Endothelial cell of umbilical vein (primary cell): ENCODE data around the gene PRKG1. TPM values are rescaled to one million over a fixed set of nuclear protein-coding genes. Genes with fewer than 3 reads are reported as not detected.

ENCODE experiments used
- BruUV-seq: library from RNA; stranded (reverse); fragments of 400-500 nt; replicated peaks from 2 replicates; lab custom pipeline; 2021; lab: Mats Ljungman, UMichigan
- CTCF ChIA-PET: fragments of 300-600, 350-600 bp; sonication (Branson Sonifier 250); formaldehyde crosslinking; loops from one replicate; lab custom pipeline; 2021; ENCODE audit warnings: antibody characterized with exemption, inconsistent platforms; lab: Charles Lee
- POLR2A ChIA-PET: fragments of 300-600, 350-600 bp; sonication (Branson Sonifier 250); formaldehyde crosslinking; loops from one replicate; lab custom pipeline; 2021; ENCODE audit warnings: antibody characterized with exemption, inconsistent platforms; lab: Charles Lee
- DNase-seq: peaks from one replicate; pipeline ENCODE4 v3.0.0-alpha.2; 2011; ENCODE audit warnings: low read depth, low spot score
- FAIRE-seq: peaks from 2 replicates; lab custom pipeline; 2011; peaks lifted over from hg19 to GRCh38; lab: Jason Lieb, UNC
- H2AFZ ChIP-seq: 2 replicates; pipeline ENCODE4 v1.6.0; 2012; ENCODE audit warnings: low read depth, low read length, control low read depth, inconsistent platforms
- H3K27ac ChIP-seq: 2 replicates; pipeline ENCODE4 v1.5.1; 2011; ENCODE audit warnings: low read depth, mild to moderate bottlenecking, control low read depth, low read length, moderate library complexity; ENCODE audit not compliant: insufficient read depth
- H3K27me3 ChIP-seq, 2 experiments: 2 replicates each; pipeline versions ENCODE4 v1.6.0 to v1.6.1; 2011; ENCODE audit warnings: low read length in 2 of 2, mixed read lengths in 1 of 2; ENCODE audit not compliant: control insufficient read depth in 2 of 2, insufficient read depth in 2 of 2
- H3K36me3 ChIP-seq, 2 experiments: 2 replicates in 1 of 2; 3 replicates in 1 of 2; pipeline ENCODE4 v1.5.1; 2011; ENCODE audit warnings: low read length in 2 of 2, mild to moderate bottlenecking in 1 of 2, moderate library complexity in 1 of 2; ENCODE audit not compliant: control insufficient read depth in 2 of 2, insufficient read depth in 2 of 2; ENCODE audit errors: extremely low read depth in 1 of 2
- H3K4me1 ChIP-seq: 3 replicates; pipeline ENCODE4 v1.5.1; 2011; ENCODE audit warnings: mild to moderate bottlenecking, low read length; ENCODE audit not compliant: control insufficient read depth, insufficient read depth; ENCODE audit errors: extremely low read depth
- H3K4me2 ChIP-seq: 2 replicates; pipeline ENCODE4 v1.6.1; 2011; ENCODE audit warnings: low read length, control low read depth, mixed read lengths; ENCODE audit not compliant: insufficient read depth
- H3K4me3 ChIP-seq, 3 experiments: fragments of 200-600 bp in 1 of 3; sonication (generic), shearing (Covaris generic) in 1 of 3; replicated peaks in 1 of 3; 2 replicates each; pipeline ENCODE4 v1.5.1; 2011 to 2016; ENCODE audit warnings: control low read depth in 3 of 3, low read length in 3 of 3, mild to moderate bottlenecking in 2 of 3, inconsistent platforms in 1 of 3, low read depth in 1 of 3, moderate library complexity in 1 of 3; ENCODE audit not compliant: insufficient read depth in 1 of 3
- H3K79me2 ChIP-seq: 2 replicates; pipeline ENCODE4 v1.6.0; 2012; ENCODE audit warnings: low read length, inconsistent platforms; ENCODE audit not compliant: control insufficient read depth, insufficient read depth
- H3K9ac ChIP-seq: replicated peaks from 2 replicates; pipeline ENCODE3; 2011; ENCODE audit warnings: low read length, control low read depth; ENCODE audit not compliant: insufficient read depth; ENCODE audit errors: extremely low read depth
- H3K9me1 ChIP-seq: replicated peaks from 3 replicates; pipeline ENCODE4 v1.6.0; 2011; ENCODE audit warnings: mild to moderate bottlenecking, low read length; ENCODE audit not compliant: control insufficient read depth, insufficient read depth; ENCODE audit errors: extremely low read depth
- H3K9me3 ChIP-seq: replicated peaks from 2 replicates; pipeline ENCODE4 v1.5.1; 2012; ENCODE audit warnings: low read length, inconsistent platforms; ENCODE audit not compliant: control insufficient read depth, insufficient read depth
- H4K20me1 ChIP-seq: replicated peaks from 2 replicates; pipeline ENCODE3; 2011; ENCODE audit warnings: mild to moderate bottlenecking, low read length; ENCODE audit not compliant: control insufficient read depth, insufficient read depth; ENCODE audit errors: extremely low read depth
- EZH2 ChIP-seq: IDR thresholded peaks from 2 replicates; pipeline ENCODE4 v1.6.1; 2012; ENCODE audit warnings: borderline replicate concordance, low read depth, mild to moderate bottlenecking, moderate library complexity, low read length, inconsistent platforms; ENCODE audit not compliant: severe bottlenecking
- FOS ChIP-seq: IDR thresholded peaks from 2 replicates; pipeline ENCODE4 v1.6.1; 2011; ENCODE audit warnings: mild to moderate bottlenecking, low read length, moderate library complexity, borderline replicate concordance; ENCODE audit not compliant: insufficient read depth
- GATA2 ChIP-seq: IDR thresholded peaks from 2 replicates; pipeline ENCODE4 v1.7.0; 2011; ENCODE audit warnings: low read depth, mild to moderate bottlenecking, moderate library complexity, mixed read lengths, low read length; ENCODE audit not compliant: insufficient read length, insufficient read depth
- JUN ChIP-seq: IDR thresholded peaks from 2 replicates; pipeline ENCODE4 v1.6.1; 2011; ENCODE audit warnings: borderline replicate concordance, low read depth; ENCODE audit not compliant: insufficient read length, insufficient read depth
- MYC ChIP-seq: IDR thresholded peaks from one replicate; pipeline ENCODE4 v1.6.1; 2011; ENCODE audit warnings: mild to moderate bottlenecking, low read depth, low read length
- POLR2A ChIP-seq: IDR thresholded peaks from 2 replicates; pipeline ENCODE4 v1.6.1; 2012; ENCODE audit warnings: low read depth, mild to moderate bottlenecking, control low read depth, low read length
- POLR2AphosphoS5 ChIP-seq: IDR thresholded peaks from 2 replicates; pipeline ENCODE4 v1.6.1; 2012; ENCODE audit warnings: low read depth, mild to moderate bottlenecking, control low read depth, low read length, moderate library complexity; ENCODE audit not compliant: insufficient read depth
- dilution Hi-C: fragments of 300-500 bp; cut with MboI; formaldehyde crosslinking; loops from one replicate; pipeline ENCODE4 v1.15.0; 2019; ENCODE audit warnings: low sequenced_read_pairs; ENCODE audit not compliant: extremely low pct_ligation_motif_present
- intact Hi-C: fragments of 100-400 bp; cut with micrococcal nuclease; formaldehyde crosslinking; loops from one replicate; pipeline ENCODE4 v1.10.0; 2022
- polyA plus RNA-seq, 4 experiments: library from polyadenylated mRNA; depleted of rRNA in 3 of 4; stranded (reverse) in 3 of 4; unstranded in 1 of 4; fragments of >200 nt; gene quantifications; 2 replicates each; pipeline versions ENCODE4 v1.2.1 to v1.2.3, GENCODE V29; 2011 to 2012; ENCODE audit warnings: missing spikeins in 1 of 4
- total RNA-seq: library from RNA; stranded (reverse); gene quantifications from 2 replicates; pipeline ENCODE4 v1.2.3, GENCODE V29; 2021
- TF ChIP-seq, protein P1 (sequence below), 2 donors: IDR thresholded peaks; 1 replicate in 1 of 2; 2 replicates in 1 of 2; pipeline ENCODE4 v1.5.1; 2011; ENCODE audit warnings: low read length in 2 of 2, mild to moderate bottlenecking in 2 of 2, moderate library complexity in 2 of 2, control low read depth in 1 of 2, inconsistent platforms in 1 of 2, low read depth in 1 of 2; ENCODE audit not compliant: insufficient read depth in 1 of 2; ENCODE audit errors: extremely low read depth in 1 of 2
- TF ChIP-seq, protein P2 (sequence below): IDR thresholded peaks from 2 replicates; pipeline ENCODE4 v1.6.1; 2011; ENCODE audit not compliant: insufficient read depth, insufficient read length

Gene PRKG1
- total and polyA plus RNA-seq, 2 donors (not counting 3 experiments of a cell fraction or from before 2014, with no cell fraction given) = 0.01 to 0.18 TPM

DNA sequence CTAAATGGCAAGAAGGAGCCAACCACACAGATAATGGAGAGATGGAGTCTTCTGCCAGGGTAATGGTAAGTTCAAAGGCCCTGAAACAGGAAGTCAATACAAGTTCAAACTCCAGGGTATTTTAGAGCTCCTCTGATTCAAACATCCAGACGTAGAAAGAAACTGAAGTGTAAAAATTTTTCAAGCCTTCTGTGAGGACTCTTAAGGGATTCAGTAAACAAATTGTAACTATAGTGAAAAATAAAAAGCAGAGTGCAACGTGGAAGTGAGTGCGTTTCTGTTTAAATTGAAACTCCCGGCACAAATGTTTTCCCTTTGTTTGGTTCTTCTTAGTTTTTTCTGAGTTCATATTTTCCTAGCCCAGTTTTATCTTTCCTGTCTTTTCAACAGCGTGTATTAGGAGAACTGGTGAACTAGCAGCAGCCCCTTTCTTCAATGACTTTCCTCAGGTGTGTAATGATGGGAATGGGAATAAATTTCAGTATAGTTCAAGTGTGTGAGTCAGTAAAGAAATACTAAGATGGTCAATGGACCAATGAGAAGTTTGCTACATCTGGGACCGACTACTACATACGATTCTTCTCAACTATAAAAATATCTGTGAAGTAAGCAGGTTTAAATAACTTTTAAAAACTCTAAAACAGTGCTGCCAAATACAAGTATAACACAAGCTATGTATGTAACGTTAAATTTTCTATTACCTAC lies 326.3 kb downstream of the PRKG1 start:
- Histone ChIP-seq H3K9me1 (no peaks in the 10 kb centered on the region), H3K9me3 (no peaks in the 10 kb centered on the region), H3K4me2 (no peak overlapping the region), H3K4me3 (no peak overlapping the region), H3K4me1 (peaks cover 3% of the 10 kb centered on the region), H2AFZ (no peak overlapping the region), H3K79me2 (no peaks in the 10 kb centered on the region), H4K20me1 (no peaks in the 10 kb centered on the region), H3K9ac (no peak overlapping the region), H3K27me3 (no peaks in the 10 kb centered on the region), H3K27ac (no peak overlapping the region), H3K36me3 (no peaks in the 10 kb centered on the region)
- POLR2A ChIA-PET = no interaction called here
- BruUV-seq = no TSS peak
- FAIRE-seq = no peak
- dilution Hi-C loops (no loop called here), intact Hi-C loops (no loop called here)
- CTCF ChIA-PET = interaction anchor here (1.4 to 1.5 kb wide), 2 partner anchors 11 to 22 kb away, joined by 4 to 6 read pairs; no protein-coding TSS in a partner anchor
- no peak for TF ChIP-seq POLR2A
- TF ChIP-seq, protein P1, sequence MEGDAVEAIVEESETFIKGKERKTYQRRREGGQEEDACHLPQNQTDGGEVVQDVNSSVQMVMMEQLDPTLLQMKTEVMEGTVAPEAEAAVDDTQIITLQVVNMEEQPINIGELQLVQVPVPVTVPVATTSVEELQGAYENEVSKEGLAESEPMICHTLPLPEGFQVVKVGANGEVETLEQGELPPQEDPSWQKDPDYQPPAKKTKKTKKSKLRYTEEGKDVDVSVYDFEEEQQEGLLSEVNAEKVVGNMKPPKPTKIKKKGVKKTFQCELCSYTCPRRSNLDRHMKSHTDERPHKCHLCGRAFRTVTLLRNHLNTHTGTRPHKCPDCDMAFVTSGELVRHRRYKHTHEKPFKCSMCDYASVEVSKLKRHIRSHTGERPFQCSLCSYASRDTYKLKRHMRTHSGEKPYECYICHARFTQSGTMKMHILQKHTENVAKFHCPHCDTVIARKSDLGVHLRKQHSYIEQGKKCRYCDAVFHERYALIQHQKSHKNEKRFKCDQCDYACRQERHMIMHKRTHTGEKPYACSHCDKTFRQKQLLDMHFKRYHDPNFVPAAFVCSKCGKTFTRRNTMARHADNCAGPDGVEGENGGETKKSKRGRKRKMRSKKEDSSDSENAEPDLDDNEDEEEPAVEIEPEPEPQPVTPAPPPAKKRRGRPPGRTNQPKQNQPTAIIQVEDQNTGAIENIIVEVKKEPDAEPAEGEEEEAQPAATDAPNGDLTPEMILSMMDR (IDR thresholded peaks at IDR 0.05; ENCODE audit: extremely low read depth in 1 of 2, insufficient read depth in 1 of 2, low read depth in 1 of 2, low read length in 2 of 2) = no peak
- no peak for TF ChIP-seq GATA2
- DNase-seq = no peak

DNA sequence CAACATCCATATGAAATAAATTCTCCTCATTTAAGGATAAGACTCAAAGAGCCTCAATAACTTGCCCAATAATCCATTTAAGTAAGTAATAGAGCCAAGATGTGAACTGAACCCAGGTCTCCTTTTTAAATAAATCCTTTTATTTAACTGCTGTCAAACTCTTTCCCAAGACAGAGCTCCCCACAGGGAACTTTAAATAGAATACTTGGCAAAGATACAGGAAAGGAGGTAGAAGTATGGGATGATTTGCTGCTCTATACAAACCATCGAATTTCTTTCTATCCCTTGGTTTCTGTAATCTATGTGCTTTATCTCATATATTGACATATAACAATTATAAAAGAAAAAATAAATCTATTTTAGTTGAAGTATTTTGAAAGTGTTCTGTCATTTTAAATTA lies 329.2 kb downstream of the PRKG1 start:
- Histone ChIP-seq H2AFZ (no peak overlapping the region), H3K4me3 (no peak overlapping the region), H3K9me1 (no peaks in the 10 kb centered on the region), H4K20me1 (no peaks in the 10 kb centered on the region), H3K36me3 (no peaks in the 10 kb centered on the region), H3K9ac (no peak overlapping the region), H3K4me2 (no peak overlapping the region), H3K79me2 (no peaks in the 10 kb centered on the region), H3K4me1 (no peaks in the 10 kb centered on the region), H3K27me3 (no peaks in the 10 kb centered on the region), H3K27ac (no peak overlapping the region), H3K9me3 (no peaks in the 10 kb centered on the region)
- ChIA-PET CTCF (interaction anchor here (1.3 to 2.0 kb wide), 2 partner anchors 14 to 19 kb away, joined by 6 to 8 read pairs; no protein-coding TSS in a partner anchor), POLR2A (no interaction called here)
- intact Hi-C loops = no loop called here
- TF ChIP-seq POLR2AphosphoS5 (no peak), FOS (no peak), MYC (no peak), GATA2 (no peak), POLR2A (no peak), EZH2 (no peak), JUN (no peak)
- TF ChIP-seq, protein P1 (IDR thresholded peaks at IDR 0.05; ENCODE audit: extremely low read depth in 1 of 2, insufficient read depth in 1 of 2, low read depth in 1 of 2, low read length in 2 of 2) = no peak
- TF ChIP-seq, protein P2, sequence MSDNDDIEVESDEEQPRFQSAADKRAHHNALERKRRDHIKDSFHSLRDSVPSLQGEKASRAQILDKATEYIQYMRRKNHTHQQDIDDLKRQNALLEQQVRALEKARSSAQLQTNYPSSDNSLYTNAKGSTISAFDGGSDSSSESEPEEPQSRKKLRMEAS = no peak
- no TSS peak for BruUV-seq
- DNase-seq (no peak), FAIRE-seq (no peak)
- dilution Hi-C loops = no loop called here
